OCI-LY3 (cell line): ENCODE results near the gene NPFFR1.

Source experiments
- H2AFZ ChIP-seq: fragments of 200-600, 300-600 bp; shearing (Covaris generic); 2 replicates; pipeline ENCODE4 v1.6.0; 2014; ENCODE audit warnings: antibody characterized with exemption, low read depth, low read length
- H3K27ac ChIP-seq: fragments of 200-600, 300-600 bp; sonication (generic); 2 replicates; pipeline ENCODE4 v1.5.1; 2014; ENCODE audit warnings: mild to moderate bottlenecking, low read length, moderate library complexity, mixed read lengths
- H3K27me3 ChIP-seq: fragments of 200-600, 300-600 bp; sonication (generic); 2 replicates; pipeline ENCODE4 v1.6.1; 2014; ENCODE audit warnings: low read depth, low read length, mixed read lengths
- H3K36me3 ChIP-seq: fragments of 200-600, 300-600 bp; sonication (generic); replicated peaks from 2 replicates; pipeline ENCODE3; 2014; ENCODE audit warnings: low read depth, low read length, mixed read lengths
- H3K4me1 ChIP-seq: fragments of 300-600, 200-600 bp; sonication (generic); 2 replicates; pipeline ENCODE4 v1.6.1; 2014; ENCODE audit warnings: low read length, mixed read lengths
- H3K4me2 ChIP-seq: fragments of 200-600, 300-600 bp; sonication (generic); 2 replicates; pipeline ENCODE4 v1.6.1; 2014; ENCODE audit warnings: low read length, mixed read lengths
- H3K4me3 ChIP-seq: fragments of 300-600, 200-600 bp; sonication (generic); 2 replicates; pipeline ENCODE4 v1.5.1; 2014; ENCODE audit warnings: antibody characterized with exemption, mild to moderate bottlenecking, low read length, moderate library complexity
- H3K79me2 ChIP-seq: fragments of 300-600, 200-600 bp; shearing (Covaris generic); 2 replicates; pipeline ENCODE4 v1.6.1; 2014; ENCODE audit warnings: mild to moderate bottlenecking, low read length, mixed read lengths
- H3K9ac ChIP-seq: fragments of 300-600, 200-600 bp; shearing (Covaris generic); 2 replicates; pipeline ENCODE4 v1.6.0; 2014; ENCODE audit warnings: mild to moderate bottlenecking, low read length, moderate library complexity
- H3K9me3 ChIP-seq: fragments of 200-600, 300-600 bp; shearing (Covaris generic); 2 replicates; pipeline ENCODE4 v1.6.1; 2014; ENCODE audit warnings: low read length, mixed read lengths; ENCODE audit not compliant: insufficient read depth
- H4K20me1 ChIP-seq: fragments of 200-600, 300-600 bp; sonication (generic); 2 replicates; pipeline ENCODE4 v1.6.1; 2016; ENCODE audit warnings: low read length, mixed read lengths; ENCODE audit not compliant: insufficient read depth
- CTCF ChIP-seq: fragments of 200-600, 300-600 bp; sonication (generic); IDR thresholded peaks from 2 replicates; pipeline ENCODE4 v1.5.1; 2014; ENCODE audit warnings: antibody characterized with exemption, low read length, low read depth
- EZH2phosphoT487 ChIP-seq: fragments of 200-600 bp; shearing (Covaris generic); IDR thresholded peaks from 2 replicates; pipeline ENCODE4 v1.6.1; 2018; ENCODE audit warnings: antibody characterized with exemption, mixed run types, low read depth

The NPFFR1 gene

GRCh38 chr10:70201105-70201504, 82.7 kb downstream of the NPFFR1 start:
- Histone ChIP-seq H3K36me3 (peaks cover 20% of the 10 kb centered on the region), H3K9ac (no peak overlapping the region)

GRCh38 chr10:70198696-70199466, 84.9 kb downstream of the NPFFR1 start:
- Histone ChIP-seq H3K4me1 (peaks cover 3% of the 10 kb centered on the region; the same call in 1 of the 2 replicates), H3K36me3 (peaks cover 14% of the 10 kb centered on the region), H2AFZ (no peak overlapping the region), H3K9ac (no peak overlapping the region), H3K79me2 (no peaks in the 10 kb centered on the region), H3K27ac (no peak overlapping the region), H3K9me3 (no peaks in the 10 kb centered on the region), H3K4me3 (no peak overlapping the region), H4K20me1 (no peaks in the 10 kb centered on the region), H3K27me3 (no peaks in the 10 kb centered on the region), H3K4me2 (no peak overlapping the region)
- TF ChIP-seq CTCF (no peak), EZH2phosphoT487 (no peak)

More at GRCh38 chr10:70201105-70201504, 82.7 kb downstream of the NPFFR1 start:
- no peak overlapping the region for H2AFZ ChIP-seq
- peaks cover 3% of the 10 kb centered on the region; the same call in 1 of the 2 replicates for H3K4me1 ChIP-seq
- no peak overlapping the region for H3K4me2 ChIP-seq
- no peaks in the 10 kb centered on the region for H3K27me3 ChIP-seq
- H3K9me3 ChIP-seq: no peaks in the 10 kb centered on the region
- H3K4me3 ChIP-seq: no peak overlapping the region
- H3K27ac ChIP-seq: no peak overlapping the region
- no peak for TF ChIP-seq EZH2phosphoT487
- TF ChIP-seq CTCF: no peak
- no peaks in the 10 kb centered on the region for H4K20me1 ChIP-seq
- H3K79me2 ChIP-seq: no peaks in the 10 kb centered on the region
